Esophagus mucosa (tissue), 1 donor: ENCODE data around the gene NIF3L1. TPM values are rescaled to one million over a fixed set of nuclear protein-coding genes. Genes with fewer than 3 reads are reported as not detected.
"Not testable (repeated sequence)": the region's sequence is repeated elsewhere in the genome, so short reads cannot be mapped to it uniquely, and the experiment has no call there.

ENCODE experiments used
- ATAC-seq: fragments of 200-7000 bp; cut with Tn5 transposase; one replicate; pipeline ENCODE4 v1.9.1; 2020
- total RNA-seq: library from RNA; stranded (reverse); gene quantifications from one replicate; pipeline ENCODE4 v1.2.4, GENCODE V29; 2023
- donor health status: DM: yes; HTN: yes; CAD: no.

NIF3L1 gene
- total RNA-seq, 1 donor from 2014 or later: 23.2 TPM

DNA sequence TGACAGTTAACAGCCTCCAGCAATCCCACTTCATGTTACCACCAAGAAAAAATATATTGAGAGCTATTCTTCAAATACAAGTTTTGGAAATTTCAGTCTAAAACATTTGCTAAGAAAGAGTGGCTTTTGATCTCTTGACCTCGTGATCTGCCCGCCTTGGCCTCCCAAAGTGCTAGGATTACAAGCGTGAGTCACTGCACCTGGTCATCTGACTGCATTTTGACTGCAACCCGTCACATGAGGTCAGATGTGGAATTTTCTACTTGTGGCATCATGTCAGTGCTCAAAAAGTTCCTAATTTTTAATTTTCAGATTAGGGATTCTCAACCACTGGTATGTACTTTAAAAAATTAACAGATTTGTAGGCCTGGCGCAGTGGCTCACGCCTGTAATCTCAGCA lies 15.6 kb upstream of the NIF3L1 start:
- no peak for ATAC-seq

DNA sequence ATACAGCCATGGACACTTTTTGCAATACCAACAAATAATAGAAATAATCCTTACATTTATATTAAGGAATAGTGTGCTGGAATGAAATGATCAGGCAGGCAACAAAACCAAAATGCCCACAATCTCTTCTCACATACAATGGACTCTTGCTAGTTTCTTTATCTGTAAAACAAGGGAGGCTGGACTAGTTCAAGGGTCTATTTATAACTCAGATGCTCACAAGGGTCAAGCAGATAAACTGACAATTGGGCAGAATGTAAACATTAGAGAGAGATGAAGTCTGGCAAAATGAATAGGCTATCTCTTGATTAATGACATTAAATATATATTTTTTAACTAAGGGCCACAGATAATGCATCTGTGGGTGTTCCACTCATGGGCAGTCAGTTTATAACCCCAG lies 11.7 kb upstream of the NIF3L1 start:
- no peak for ATAC-seq

DNA sequence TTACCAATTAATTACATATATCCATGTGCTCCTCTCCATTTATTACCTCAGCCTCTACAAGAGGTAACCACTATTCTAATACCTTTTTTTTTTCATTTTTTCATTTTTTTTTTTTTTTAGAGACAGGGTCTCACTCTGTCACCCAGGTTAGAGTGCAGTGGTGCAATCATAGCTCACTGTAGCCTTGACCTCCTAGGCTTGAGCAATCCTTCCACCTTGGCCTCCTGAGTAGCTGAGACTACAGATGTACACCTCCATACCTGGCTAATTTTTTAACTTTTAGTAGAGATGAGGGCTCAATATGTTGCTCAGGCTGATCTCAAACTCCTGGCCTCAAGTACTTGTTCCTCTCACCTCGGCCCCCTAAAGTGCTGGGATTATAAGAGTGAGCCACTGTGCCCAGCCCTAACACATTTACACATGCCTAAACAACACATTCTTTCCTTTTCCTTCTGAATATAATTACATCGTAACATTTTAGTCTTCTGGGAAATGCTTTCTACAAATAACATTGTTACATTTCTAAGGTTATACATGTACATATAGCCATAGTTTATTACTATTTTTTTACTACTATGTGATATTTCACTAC lies 10.8 kb upstream of the NIF3L1 start:
- ATAC-seq: no peak

DNA sequence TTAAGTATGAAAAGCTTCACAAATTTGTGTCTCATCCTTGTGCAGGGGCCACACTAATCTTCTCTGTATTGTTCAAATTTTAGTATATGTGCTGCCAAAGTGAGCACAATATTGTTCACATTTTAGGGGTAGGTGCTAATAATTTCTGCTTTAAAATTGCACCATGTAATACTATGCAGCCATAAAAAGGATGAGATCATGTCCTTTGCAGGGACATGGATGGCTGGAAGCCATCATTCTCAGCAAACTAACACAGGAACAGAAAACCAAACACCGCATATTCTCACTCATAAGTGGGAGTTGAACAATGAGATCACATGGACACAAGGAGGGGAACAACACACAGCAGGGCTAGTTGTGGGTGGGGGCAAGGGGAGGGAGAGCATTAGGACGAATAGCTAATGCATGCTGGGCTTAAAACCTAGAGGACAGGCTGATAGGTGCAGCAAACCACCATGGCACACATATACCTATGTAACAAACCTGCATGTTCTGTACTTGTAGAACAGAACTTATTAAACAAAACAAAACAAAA lies 7.4 kb upstream of the NIF3L1 start:
- ATAC-seq: not testable (repeated sequence)

DNA sequence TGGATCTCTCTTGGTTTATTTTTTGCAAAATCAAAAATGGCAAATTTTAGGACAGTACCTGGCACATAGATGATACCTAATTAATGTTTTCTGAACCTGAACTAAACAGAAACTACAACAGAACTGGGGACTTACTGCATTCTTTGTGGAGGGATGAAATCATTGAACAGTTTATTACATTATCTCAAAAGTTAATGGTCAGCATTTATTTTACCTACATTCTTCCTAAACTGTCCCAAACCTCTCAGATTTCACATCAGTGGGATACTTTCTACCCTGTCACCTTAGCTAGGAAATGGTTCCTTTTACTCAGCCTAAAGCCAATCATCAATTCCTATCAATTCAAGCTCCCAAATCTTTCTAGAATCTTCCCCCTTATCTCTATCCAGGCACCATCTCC lies 10.3 kb downstream of the NIF3L1 start:
- ATAC-seq: no peak

DNA sequence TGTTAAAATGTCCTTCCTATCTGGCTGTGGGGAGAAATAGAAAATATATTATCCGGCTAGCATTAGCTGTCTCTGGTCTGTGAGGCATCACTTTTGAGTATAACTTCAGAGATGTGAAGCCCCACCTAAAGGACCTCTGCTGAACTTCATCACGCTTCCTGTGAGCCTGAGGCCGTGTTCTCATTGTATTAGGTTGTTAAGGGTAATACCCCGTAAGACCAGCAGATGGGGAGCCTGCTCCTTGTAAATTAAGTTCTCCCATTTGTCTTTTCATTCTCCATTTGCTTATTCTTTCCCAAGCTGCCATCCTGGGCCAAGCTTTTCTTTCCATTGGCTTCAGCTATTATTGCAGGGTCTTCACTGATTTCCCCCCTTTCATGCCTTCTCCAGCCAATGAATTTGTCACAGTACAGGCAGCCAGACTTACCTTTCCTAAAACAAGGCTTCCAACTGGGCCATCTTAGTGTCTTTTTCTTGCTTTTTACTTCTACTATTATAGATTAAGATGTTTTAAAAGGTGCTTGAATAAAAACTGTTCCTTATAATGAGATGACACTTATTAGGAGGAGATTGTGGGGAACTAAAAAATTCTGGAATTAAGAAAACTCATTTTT lies 12.4 kb downstream of the NIF3L1 start:
- peak; percentile 95 for ATAC-seq

DNA sequence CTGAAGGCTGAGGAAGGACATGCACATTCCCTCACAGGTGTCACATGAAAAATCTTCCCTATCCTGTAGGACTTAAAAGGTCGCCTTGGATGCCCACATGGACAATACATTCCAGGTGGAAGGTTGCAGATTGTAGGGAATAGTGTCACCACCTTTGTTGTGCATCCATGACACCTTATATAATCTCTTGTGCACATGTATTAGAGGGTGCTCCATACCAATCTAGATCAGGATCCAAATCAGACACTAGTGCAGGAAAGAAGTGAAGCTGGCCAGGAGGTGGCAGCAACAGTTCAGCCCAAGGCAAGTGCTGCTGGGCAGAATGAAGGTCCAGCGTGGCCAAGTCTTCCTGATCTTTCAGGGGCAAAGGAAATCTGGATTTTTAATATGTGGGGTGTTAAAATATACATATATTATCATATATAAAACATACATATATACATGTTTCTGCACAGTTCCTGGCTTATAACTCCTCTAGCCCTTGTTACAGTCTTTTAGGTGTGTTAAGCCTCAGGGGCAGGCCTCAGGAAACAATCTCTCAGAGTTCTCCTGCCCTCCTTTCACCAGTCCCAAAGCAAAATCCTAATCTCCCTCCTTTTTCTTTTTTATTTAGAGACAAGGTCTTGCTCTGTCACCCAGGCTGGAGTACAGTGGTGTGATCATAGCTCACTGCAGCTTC lies 16.6 kb downstream of the NIF3L1 start:
- ATAC-seq: peak; percentile 77

DNA sequence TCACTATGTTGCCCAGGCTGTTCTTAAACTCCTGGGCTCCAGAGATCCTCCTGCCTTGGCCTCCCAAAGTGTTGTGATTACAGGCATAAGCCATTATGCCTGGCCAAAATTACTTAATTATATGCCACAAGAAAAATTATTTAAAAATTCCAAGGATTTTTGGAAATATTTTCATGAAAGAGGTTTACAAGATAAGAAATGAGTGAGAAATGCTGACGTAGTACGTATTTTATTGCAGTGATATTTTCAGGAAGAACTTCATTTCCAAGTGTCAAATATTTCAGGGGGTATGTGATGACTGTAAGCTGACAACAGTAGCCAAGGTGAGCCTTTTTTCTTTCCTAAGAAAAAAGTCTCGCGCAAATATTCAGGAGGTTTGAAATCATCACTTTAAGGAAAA lies 20.8 kb downstream of the NIF3L1 start:
- ATAC-seq: no peak

DNA sequence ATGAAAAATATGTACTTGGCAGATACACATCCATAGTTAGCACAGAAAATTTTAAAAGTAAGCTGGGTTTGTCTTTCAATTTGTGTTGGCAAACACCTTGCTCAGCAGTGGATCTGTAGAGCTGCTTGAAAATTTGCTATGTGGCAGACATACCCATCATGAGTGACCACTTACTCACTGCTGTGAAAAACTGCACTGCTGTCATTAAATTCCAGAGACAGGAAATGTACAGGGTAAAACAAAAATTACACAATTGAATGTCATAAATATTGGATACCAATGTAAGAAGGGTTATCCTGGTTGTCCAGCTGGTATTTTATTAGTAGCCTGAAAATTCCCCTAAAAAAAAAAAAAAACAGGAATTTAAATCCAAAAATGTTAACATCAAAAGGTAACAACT lies 24.5 kb downstream of the NIF3L1 start:
- no peak for ATAC-seq

DNA sequence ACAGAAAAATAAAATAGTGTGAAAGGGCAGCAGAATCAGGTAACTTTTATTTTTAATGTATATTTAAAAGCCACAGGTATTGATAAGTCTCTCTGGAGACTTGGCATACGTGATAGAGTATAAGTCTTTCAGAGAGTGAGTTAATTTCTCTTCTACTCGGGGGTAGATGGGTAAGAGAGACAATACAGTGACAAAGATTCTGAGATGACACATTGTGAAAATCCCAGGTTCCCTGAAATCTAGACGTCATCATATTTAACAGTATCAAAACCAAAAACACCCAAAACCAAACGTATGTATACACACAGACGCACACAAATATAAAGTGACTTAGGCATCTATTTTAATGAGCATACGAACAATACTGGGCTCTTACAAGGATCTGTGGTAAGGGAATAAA lies 33.3 kb downstream of the NIF3L1 start:
- ATAC-seq: no peak

DNA sequence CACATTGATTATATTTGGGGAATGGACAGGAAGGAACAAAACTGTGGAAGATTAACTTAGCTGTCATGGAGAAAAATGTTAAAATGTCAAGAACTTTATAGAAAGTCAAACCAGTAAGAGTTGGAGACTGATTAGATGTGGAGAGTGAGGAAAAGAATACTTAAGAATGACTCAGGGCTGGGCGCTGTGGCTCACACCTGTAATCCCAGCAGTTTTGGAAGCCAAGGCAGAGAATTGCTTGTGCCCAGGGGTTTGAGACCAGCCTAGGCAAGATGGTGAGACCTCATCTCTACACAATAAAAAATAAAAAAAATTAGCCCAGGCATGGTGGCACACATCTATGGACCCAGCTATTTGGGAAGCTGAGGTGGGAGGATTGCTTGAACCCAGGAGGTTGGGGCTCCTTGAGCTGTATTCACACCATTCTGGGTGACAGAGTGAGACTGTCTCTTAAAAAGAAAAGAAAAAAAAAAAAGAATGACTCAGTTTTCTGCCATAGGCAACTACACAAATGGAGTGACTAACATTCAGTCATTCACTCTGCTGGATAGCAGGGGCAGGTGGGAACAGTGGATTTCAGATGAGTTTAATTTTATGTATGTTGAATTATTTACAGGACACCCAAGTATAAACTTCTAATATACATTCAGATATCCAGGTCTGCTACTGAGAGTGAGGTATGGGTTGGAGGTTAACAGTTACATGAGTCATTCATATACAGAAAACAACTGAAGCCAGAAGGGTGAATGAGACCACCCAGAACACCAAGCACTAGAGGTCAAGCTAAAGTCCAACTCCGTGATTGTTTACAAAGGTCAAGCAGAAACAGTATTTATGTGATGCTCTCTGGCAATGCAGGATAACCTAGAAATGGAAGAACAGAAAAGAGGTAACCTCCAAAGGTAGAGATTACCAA lies 40.4 kb downstream of the NIF3L1 start:
- ATAC-seq: no peak

DNA sequence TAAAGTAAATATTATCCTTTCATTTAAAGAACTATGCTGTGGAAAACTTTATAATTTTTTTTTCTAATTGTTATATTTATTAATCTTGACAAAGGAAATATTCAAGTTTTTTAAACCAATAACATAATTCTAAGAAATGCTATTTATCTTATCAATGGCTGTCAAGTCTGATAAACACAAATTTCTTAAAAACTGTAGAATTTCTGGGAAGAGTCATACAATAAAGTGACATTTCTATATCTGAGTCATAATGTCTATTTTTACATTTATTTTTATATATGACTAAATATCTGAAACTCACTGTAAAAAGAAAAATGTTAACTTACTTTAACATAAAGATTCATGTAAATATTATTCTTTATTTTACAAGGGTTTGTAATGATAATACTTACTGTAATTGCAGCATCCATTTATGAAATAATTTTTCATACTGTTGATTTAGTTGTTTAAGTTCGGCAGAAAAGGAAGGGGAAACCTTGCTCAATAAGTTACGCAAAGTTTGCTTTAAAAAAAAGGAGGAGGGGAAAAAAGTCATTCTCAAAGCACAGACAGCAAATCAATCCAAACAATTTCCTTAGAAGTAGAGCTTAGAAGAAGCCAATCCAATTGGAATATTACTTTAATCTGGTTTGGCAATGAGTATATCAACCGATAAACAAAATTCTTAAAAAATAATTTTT lies 41.9 kb downstream of the NIF3L1 start:
- ATAC-seq: no peak

DNA sequence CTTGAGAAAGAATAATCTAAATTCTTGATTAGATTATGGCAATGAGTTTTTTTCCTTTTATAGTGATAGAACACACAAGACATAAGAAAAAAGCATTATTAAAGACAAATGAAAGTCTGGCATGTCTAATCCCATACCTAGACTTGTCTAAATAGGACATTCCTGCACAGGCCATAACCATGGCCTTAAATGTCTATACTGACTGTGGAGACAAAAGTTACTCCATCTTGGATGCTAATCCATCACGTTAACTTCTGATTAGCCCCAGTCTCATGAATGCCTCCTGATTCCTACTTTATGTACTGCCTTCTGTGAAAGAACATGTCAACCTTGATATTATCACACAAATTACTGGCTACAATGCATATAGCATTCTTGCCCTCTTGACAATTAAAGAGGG lies 50.7 kb downstream of the NIF3L1 start:
- ATAC-seq: no peak

DNA sequence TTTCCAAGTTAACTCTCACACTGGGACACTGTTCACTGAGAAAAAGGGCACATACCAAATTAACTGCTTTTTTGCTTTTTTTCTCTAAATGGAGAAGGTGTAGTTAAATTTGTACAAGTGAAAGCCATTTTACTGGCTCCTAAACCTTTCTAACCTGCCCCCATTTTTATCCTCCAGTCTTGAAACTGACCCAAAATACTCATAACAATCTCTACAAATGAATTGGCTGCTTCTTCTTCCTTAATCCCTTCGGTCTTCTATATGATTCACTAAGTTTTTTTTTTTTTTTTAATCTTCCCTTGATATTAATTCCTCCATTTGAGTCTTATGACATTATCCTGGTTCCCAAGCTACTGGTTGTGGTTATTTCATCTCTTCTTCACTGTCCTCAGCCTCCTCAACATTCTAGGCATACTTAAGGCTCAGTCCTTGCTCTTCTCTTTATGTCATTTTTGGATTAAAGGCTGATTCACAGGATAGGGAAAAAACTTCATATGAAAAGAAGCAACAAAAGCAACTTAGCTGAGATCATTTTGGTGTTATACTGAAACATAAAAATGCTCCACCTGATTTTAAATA lies 54.4 kb downstream of the NIF3L1 start:
- no peak for ATAC-seq

DNA sequence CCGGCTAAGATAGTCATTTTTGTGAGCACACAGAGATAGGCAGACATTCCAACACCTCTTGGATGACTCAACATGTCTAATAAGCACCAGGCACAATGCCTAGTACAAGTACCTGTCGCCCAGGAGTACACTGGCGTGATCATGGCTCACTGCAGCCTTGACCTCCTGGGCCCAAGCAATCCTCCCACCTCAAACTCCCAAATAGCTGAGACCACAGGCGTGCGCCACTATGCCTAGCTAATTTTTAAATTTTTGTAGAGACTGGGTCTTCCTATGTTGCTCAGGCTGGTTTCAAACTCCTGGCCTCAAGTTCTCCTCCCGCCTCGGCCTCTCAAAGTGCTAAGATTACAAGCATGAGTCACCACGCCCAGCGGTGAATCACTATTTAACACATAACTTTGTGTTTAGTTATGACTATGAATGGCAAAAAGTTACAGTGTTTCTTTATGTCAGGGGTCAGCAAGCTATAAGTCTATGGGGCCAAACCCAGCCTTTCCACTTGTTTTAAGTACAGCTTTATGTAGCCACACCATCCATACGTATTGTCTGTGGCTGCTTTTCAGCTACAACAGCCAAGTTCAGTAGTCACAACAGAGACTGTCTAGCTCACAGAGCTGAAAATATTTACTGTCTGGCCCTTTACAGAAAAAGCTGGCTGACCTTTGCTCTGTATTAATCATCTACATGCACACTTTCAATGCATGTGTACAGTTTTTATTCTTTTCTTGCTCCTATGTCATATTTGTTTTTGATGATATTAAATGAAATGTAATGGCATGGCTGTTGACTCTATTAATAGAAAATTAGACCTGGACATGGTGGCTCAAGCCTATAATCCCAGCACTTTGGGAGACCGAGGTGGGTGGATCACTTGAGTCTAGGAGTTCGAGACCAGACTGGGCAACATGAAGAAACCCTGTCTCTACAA lies 55.6 kb downstream of the NIF3L1 start:
- ATAC-seq: peak; percentile 46

DNA sequence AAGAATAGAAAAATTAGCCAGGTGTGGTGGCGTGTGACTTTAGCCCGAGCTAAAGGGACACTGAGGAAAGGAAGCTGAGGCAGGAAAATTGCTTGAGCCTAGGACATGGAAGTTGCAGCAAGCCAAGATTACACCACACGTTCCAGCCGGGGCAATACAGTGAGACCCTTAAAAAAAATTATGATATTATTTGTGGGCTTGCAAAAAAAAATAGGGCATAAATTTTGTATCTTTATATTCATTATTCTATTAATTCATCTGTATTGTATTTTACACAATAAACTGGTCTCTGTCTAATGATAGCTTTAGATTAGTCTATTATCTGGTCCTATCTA lies 56.2 kb downstream of the NIF3L1 start:
- no peak for ATAC-seq

DNA sequence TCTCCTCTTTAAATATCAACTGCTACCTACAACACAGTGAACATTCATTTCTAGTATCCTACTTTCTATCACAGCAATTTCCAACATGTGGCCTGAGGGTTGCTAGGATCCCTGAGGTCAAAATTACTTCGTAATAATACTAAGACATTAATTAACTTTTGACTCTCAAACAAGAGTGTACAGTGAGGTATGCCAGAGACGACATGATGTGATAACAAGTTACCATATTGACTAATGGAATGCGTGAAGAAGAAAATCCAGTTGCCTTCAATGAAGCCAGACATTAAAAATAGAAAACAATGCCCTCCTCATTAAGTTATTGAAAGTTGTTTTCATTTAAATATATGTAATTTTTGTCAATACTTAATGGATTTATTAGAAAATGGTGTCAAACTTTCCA lies 61.2 kb downstream of the NIF3L1 start:
- no peak for ATAC-seq
